KMS-11 (cell line): ENCODE results near the gene MDM4.

Experiments used
- H2AFZ ChIP-seq: fragments of 200-600 bp; sonication (generic); 2 replicates; pipeline ENCODE4 v1.6.1; 2016; ENCODE audit warnings: antibody characterized with exemption, mixed run types, low read depth
- H3K27ac ChIP-seq: fragments of 200-600 bp; sonication (generic); 2 replicates; pipeline ENCODE4 v1.6.1; 2016; ENCODE audit warnings: mild to moderate bottlenecking, mixed run types
- H3K27me3 ChIP-seq: fragments of 200-600 bp; sonication (generic); 2 replicates; pipeline ENCODE4 v1.6.1; 2017; ENCODE audit warnings: mild to moderate bottlenecking, low read depth, mixed run types, moderate library complexity; ENCODE audit not compliant: insufficient read depth
- H3K36me3 ChIP-seq: fragments of 200-600 bp; sonication (generic); 2 replicates; pipeline ENCODE4 v1.6.1; 2017; ENCODE audit warnings: mild to moderate bottlenecking, mixed run types; ENCODE audit not compliant: insufficient read depth
- H3K4me1 ChIP-seq: fragments of 200-600 bp; sonication (generic); 2 replicates; pipeline ENCODE4 v1.6.1; 2016; ENCODE audit warnings: mild to moderate bottlenecking, low read depth, mixed run types; ENCODE audit not compliant: poor library complexity, severe bottlenecking
- H3K4me2 ChIP-seq: fragments of 200-600 bp; sonication (generic); 2 replicates; pipeline ENCODE4 v1.7.0; 2016; ENCODE audit warnings: mild to moderate bottlenecking, mixed run types
- H3K4me3 ChIP-seq: fragments of 200-600 bp; sonication (generic); IDR thresholded peaks from 2 replicates; pipeline ENCODE4 v1.6.1; 2017; ENCODE audit warnings: low read depth, low read length, mixed read lengths; ENCODE audit not compliant: insufficient read depth
- H3K79me2 ChIP-seq: fragments of 200-600 bp; sonication (generic); 2 replicates; pipeline ENCODE4 v1.6.1; 2016; ENCODE audit warnings: low read depth, mixed run types; ENCODE audit not compliant: insufficient read depth
- H3K9ac ChIP-seq: fragments of 200-600 bp; sonication (generic); 2 replicates; pipeline ENCODE4 v1.6.1; 2016; ENCODE audit warnings: mild to moderate bottlenecking, mixed run types
- H4K20me1 ChIP-seq: fragments of 200-600 bp; sonication (generic); 2 replicates; pipeline ENCODE4 v1.6.1; 2016; ENCODE audit warnings: mild to moderate bottlenecking, mixed run types; ENCODE audit not compliant: insufficient read depth
- CTCF ChIP-seq: fragments of 200-600 bp; sonication (generic); conservative IDR thresholded peaks from 2 replicates; pipeline ENCODE4 v1.6.1; 2017; ENCODE audit warnings: low read depth, mild to moderate bottlenecking, antibody characterized with exemption, low read length, moderate library complexity, mixed read lengths

Gene MDM4

DNA sequence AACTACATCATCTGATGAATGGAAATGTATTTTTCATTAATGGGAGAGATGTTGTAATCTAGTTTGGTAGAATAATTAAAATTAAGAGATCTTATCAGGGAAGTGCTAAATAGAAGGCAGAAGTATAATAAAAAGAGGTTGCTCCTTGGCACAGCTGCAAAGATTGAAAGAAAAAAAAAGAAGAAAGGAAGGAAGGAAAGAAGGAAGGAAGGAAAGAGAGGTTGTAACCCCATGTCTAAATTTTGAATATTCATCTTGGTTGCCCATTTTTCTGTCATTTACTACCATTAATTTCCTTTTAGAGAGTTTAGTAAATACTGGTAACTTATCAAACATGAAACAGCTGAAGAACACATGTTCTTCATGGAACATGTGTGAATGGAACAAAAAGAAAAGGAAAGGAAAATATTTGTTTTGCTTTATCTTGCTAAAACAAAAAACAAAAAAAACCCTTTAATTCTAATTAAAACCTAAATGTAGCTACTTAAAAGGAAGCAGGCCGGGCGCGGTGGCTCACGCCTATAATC lies 10.5 kb upstream of the MDM4 start:
- Histone ChIP-seq H3K79me2 (no peaks in the 10 kb centered on the region), H3K36me3 (no peaks in the 10 kb centered on the region), H3K4me2 (peak overlapping the region; percentile 35), H3K9ac (peak overlapping the region; percentile 2; the same call in 1 of the 2 replicates), H2AFZ (peak overlapping the region; percentile 50), H3K27ac (peak overlapping the region; percentile 12; the same call in 1 of the 2 replicates), H3K4me3 (peak overlapping the region; percentile 66), H3K4me1 (peaks cover 21% of the 10 kb centered on the region), H3K27me3 (no peaks in the 10 kb centered on the region), H4K20me1 (no peaks in the 10 kb centered on the region)
- no peak for TF ChIP-seq CTCF

DNA sequence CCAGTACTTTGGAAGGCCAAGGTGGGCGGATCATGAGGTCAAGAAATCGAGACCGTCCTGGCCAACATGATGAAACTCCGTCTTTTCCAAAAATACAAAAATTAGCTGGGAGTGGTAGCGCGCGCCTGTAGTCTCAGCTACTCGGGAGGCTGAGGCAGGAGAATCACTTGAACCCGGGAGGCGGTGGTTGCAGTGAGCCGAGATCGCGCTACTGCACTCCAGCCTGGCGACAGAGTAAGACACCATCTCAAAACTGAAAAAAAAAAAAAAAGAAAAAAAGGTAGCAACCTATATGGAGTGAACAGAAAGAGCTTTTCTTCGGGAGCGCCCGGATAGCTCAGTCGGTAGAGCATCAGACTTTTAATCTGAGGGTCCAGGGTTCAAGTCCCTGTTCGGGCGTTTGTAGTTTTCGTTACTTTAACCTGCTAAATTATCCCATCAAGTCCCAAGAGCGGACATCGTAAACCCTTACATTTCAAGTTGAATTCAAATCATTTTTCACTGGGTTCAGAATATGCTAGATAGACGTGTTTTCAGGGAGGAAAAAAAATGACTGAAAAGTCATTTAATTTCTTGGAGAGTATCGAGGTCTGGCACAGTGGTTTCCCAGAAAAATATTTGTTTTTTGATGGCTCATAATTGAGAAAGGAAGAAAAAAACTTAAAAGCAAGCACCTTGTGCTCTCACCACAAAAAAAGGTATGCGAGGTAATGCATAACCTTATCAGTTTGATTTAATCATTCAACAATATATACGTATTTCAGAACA lies 9.8 kb upstream of the MDM4 start:
- peak overlapping the region; percentile 78 for H3K27ac ChIP-seq
- no peaks in the 10 kb centered on the region for H3K27me3 ChIP-seq

GRCh38 chr1:204506969-204507316 lies 9.3 kb upstream of the MDM4 start:
- Histone ChIP-seq H3K9ac (peak overlapping the region; percentile 68), H2AFZ (peak overlapping the region; percentile 87), H3K36me3 (no peaks in the 10 kb centered on the region), H3K4me1 (peaks cover 21% of the 10 kb centered on the region), H3K79me2 (no peaks in the 10 kb centered on the region), H4K20me1 (no peaks in the 10 kb centered on the region), H3K27me3 (no peaks in the 10 kb centered on the region), H3K4me3 (peak overlapping the region; percentile 88), H3K4me2 (peak overlapping the region; percentile 71), H3K27ac (peak overlapping the region; percentile 78)
- TF ChIP-seq CTCF = no peak

More for the DNA sequence above, 9.8 kb upstream of the MDM4 start:
- Histone ChIP-seq H3K4me3 (peak overlapping the region; percentile 66), H2AFZ (peak overlapping the region; percentile 50), H3K9ac (peak overlapping the region; percentile 2; the same call in 1 of the 2 replicates), H3K4me2 (peak overlapping the region; percentile 71), H4K20me1 (no peaks in the 10 kb centered on the region), H3K4me1 (peaks cover 21% of the 10 kb centered on the region), H3K79me2 (no peaks in the 10 kb centered on the region), H3K36me3 (no peaks in the 10 kb centered on the region)
- 0 out of 2 replicates have a peak, but pooled peaks have one; percentile 13 for TF ChIP-seq CTCF

- Histone ChIP-seq H3K4me3 (peak overlapping the region; percentile 98), H3K27ac (peak overlapping the region; percentile 78), H3K9ac (peak overlapping the region; percentile 68), H3K27me3 (no peaks in the 10 kb centered on the region), H3K79me2 (no peaks in the 10 kb centered on the region), H3K36me3 (no peaks in the 10 kb centered on the region), H2AFZ (peak overlapping the region; percentile 87), H4K20me1 (no peaks in the 10 kb centered on the region), H3K4me1 (peaks cover 21% of the 10 kb centered on the region), H3K4me2 (peak overlapping the region; percentile 66)
- TF ChIP-seq CTCF = no peak
Measured at GRCh38 chr1:204507317-204508105, 8.7 kb upstream of the MDM4 start.
